ENCODE data around the gene SLC25A12.
"Not testable (repeated sequence)": the region's sequence is repeated elsewhere in the genome, so short reads cannot be mapped to it uniquely, and the experiment has no call there.

SLC25A12 gene

GRCh38 chr2:171791361-171791760, 102.7 kb downstream of the SLC25A12 start:
- no peak overlapping the region for H3K4me3 ChIP-seq (ENCODE audit: low read depth, low read length)
- TF ChIP-seq MAX (IDR thresholded peaks at IDR 0.05; ENCODE audit: low read depth, low read length) (no peak), CTCF (IDR thresholded peaks at IDR 0.05; ENCODE audit: low read depth, low read length) (no peak), POLR2A (IDR thresholded peaks at IDR 0.05; ENCODE audit: extremely low read depth, insufficient read length) (no peak), MYC (IDR thresholded peaks at IDR 0.05; ENCODE audit: low read depth, low read length) (no peak)
- no peak for DNase-seq (ENCODE audit: low read depth)

- TF ChIP-seq MYC (IDR thresholded peaks at IDR 0.05; ENCODE audit: low read depth, low read length) (no peak), POLR2A (IDR thresholded peaks at IDR 0.05; ENCODE audit: extremely low read depth, insufficient read length) (no peak)
- no peak overlapping the region for H3K4me3 ChIP-seq (ENCODE audit: low read depth, low read length)
- DNase-seq (ENCODE audit: low read depth): no peak
Measured at GRCh38 chr2:171789956-171790355, 104.1 kb downstream of the SLC25A12 start.

DNA sequence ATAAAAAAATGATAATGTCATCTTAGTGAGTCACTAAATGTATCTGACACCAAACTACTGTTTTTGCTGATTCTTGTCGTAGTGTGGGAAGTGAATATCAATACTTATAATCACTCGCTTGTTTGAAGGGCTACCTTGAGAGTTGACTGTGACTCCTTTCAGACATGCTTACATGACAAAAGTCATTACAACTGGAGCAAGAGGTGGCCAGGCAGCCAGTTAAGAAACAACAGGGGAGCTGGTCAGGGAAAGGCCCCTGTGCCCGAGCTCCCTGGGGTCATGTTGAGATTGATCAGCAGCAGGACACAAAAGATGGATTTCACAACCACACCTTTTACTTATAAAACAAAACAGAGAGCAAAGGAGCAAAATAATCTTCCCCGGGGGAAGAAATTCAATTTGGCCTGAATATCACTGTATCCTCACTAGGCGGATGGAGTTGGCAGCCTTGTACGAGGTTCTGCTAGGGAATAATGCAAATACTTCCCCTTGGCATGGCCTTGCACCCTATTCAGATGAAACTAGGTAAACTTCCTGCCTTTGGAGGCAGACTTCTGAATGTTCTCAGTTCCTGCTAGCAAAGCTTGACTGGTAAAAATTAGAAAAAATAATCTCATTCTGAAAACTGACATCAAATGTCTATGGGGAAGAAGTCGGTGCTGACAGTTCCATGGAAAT, 105.6 kb downstream of the SLC25A12 start:
- TF ChIP-seq POLR2A (IDR thresholded peaks at IDR 0.05; ENCODE audit: extremely low read depth, insufficient read length): no peak
- no peak for TF ChIP-seq MAX (IDR thresholded peaks at IDR 0.05; ENCODE audit: low read depth, low read length)
- no peak for TF ChIP-seq MYC (IDR thresholded peaks at IDR 0.05; ENCODE audit: low read depth, low read length)
- TF ChIP-seq CTCF (IDR thresholded peaks at IDR 0.05; ENCODE audit: low read depth, low read length): no peak
- DNase-seq (ENCODE audit: low read depth): no peak
- no peak overlapping the region for H3K4me3 ChIP-seq (ENCODE audit: low read depth, low read length)

- TF ChIP-seq MYC (IDR thresholded peaks at IDR 0.05; ENCODE audit: low read depth, low read length): no peak
- TF ChIP-seq CTCF (IDR thresholded peaks at IDR 0.05; ENCODE audit: low read depth, low read length): no peak
- TF ChIP-seq MAX (IDR thresholded peaks at IDR 0.05; ENCODE audit: low read depth, low read length): no peak
- TF ChIP-seq POLR2A (IDR thresholded peaks at IDR 0.05; ENCODE audit: extremely low read depth, insufficient read length): no peak
- no peak overlapping the region for H3K4me3 ChIP-seq (ENCODE audit: low read depth, low read length)
- no peak for DNase-seq (ENCODE audit: low read depth)
Measured at GRCh38 chr2:171787333-171788072, 106.5 kb downstream of the SLC25A12 start.

GRCh38 chr2:171785450-171785849, 108.6 kb downstream of the SLC25A12 start:
- TF ChIP-seq POLR2A (IDR thresholded peaks at IDR 0.05; ENCODE audit: extremely low read depth, insufficient read length) (no peak), MYC (IDR thresholded peaks at IDR 0.05; ENCODE audit: low read depth, low read length) (no peak), MAX (IDR thresholded peaks at IDR 0.05; ENCODE audit: low read depth, low read length) (no peak), CTCF (IDR thresholded peaks at IDR 0.05; ENCODE audit: low read depth, low read length) (no peak)
- H3K4me3 ChIP-seq (ENCODE audit: low read depth, low read length): no peak overlapping the region
- no peak for DNase-seq (ENCODE audit: low read depth)

DNA sequence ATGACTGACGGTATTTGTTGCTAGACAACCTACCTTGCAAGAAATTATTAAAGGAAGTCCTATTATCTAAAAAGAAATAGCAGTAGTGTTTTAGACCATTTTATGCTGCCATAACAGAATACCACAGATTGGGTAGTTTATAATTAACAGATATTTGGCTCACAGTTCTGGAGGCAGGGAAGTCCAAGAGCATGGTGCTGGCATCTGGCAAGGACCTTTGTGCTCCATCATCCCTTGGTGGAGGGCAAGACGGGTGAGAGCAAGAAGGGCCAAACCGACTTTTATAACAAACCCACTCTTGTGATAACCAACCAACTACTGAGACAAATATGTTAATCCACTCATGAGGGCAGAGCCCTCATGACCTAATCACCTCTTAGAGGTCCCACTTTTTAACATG, 115.5 kb downstream of the SLC25A12 start:
- no peak for DNase-seq (ENCODE audit: low read depth)
- TF ChIP-seq MAX (IDR thresholded peaks at IDR 0.05; ENCODE audit: low read depth, low read length): no peak
- TF ChIP-seq POLR2A (IDR thresholded peaks at IDR 0.05; ENCODE audit: extremely low read depth, insufficient read length): no peak
- no peak for TF ChIP-seq MYC (IDR thresholded peaks at IDR 0.05; ENCODE audit: low read depth, low read length)
- TF ChIP-seq CTCF (IDR thresholded peaks at IDR 0.05; ENCODE audit: low read depth, low read length): no peak
- H3K4me3 ChIP-seq (ENCODE audit: low read depth, low read length): no peak overlapping the region

DNA sequence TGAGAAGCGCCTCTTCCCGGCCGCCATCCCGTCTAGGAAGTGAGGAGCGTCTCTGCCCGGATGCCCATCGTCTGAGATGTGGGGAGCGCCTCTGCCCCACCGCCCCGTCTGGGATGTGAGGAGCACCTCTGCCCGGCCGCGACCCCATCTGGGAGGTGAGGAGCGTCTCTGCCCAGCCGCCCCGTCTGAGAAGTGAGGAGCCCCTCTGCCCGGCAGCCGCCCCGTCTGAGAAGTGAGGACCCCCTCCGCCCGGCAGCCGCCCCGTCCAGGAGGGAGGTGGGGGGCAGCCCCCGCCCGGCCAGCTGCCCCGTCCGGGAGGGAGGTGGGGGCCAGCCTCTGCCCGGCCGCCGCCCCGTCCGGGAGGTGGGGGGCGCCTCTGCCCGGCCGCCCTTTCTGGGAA, 119.5 kb downstream of the SLC25A12 start:
- DNase-seq (ENCODE audit: low read depth); H3K4me3 ChIP-seq (ENCODE audit: low read depth, low read length): not testable (repeated sequence)
